ENCODE measurements around the gene KRT79.

KRT79 gene

DNA sequence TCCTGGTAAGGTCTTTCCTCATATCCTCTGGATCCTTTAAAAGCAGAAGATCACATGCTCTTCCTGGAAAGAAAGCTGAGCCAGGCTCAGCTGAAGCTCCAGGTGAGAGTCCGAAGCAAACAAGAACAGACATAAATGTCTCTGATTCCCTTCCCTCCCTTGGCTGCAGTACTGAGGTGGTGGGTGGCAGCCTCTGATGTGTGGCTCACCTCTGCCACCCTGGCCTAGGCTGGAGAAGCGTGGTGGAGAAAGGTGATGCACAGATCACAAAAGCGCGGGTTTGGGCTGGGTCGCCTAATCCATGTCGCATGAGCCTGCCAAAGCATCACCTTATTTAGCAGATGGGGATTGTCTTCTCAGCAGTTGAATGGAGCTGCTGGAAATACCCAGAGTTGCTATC lies 54.2 kb downstream of the KRT79 start:
- Mint-ChIP-seq H3K36me3 (ENCODE audit: low read depth) (no peaks in the 10 kb centered on the region), H3K27me3 (ENCODE audit: low read depth) (peaks cover 38% of the 10 kb centered on the region), H3K4me3 (no peak overlapping the region), H3K27ac (no peak overlapping the region), H3K4me1 (no peaks in the 10 kb centered on the region), H3K9me3 (no peaks in the 10 kb centered on the region)
- TF ChIP-seq, protein P1, sequence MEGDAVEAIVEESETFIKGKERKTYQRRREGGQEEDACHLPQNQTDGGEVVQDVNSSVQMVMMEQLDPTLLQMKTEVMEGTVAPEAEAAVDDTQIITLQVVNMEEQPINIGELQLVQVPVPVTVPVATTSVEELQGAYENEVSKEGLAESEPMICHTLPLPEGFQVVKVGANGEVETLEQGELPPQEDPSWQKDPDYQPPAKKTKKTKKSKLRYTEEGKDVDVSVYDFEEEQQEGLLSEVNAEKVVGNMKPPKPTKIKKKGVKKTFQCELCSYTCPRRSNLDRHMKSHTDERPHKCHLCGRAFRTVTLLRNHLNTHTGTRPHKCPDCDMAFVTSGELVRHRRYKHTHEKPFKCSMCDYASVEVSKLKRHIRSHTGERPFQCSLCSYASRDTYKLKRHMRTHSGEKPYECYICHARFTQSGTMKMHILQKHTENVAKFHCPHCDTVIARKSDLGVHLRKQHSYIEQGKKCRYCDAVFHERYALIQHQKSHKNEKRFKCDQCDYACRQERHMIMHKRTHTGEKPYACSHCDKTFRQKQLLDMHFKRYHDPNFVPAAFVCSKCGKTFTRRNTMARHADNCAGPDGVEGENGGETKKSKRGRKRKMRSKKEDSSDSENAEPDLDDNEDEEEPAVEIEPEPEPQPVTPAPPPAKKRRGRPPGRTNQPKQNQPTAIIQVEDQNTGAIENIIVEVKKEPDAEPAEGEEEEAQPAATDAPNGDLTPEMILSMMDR (IDR thresholded peaks at IDR 0.05; ENCODE audit: unreplicated experiment in 3 of 3): no peak

DNA sequence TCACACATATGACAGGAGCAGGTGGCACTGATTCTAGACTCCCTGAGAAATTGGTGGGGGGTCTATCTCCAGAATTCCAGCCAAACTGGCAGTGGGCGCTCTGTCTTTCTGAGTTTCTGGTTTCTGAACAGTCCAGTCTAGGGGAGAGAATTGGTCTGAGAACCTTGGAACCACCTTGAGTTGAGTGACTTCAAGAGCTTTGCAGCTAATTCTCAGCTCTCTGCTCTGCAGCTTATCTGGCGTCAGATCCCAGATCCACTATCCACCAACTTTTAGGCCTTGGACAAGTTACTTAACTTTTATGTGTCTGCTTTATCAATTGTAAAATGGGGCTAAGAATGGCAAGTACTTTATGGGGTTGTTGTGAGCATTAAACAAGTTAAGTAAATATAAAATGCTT lies 55.3 kb downstream of the KRT79 start:
- Mint-ChIP-seq H3K27me3 (ENCODE audit: low read depth) (peaks cover 33% of the 10 kb centered on the region), H3K27ac (no peak overlapping the region), H3K9me3 (no peaks in the 10 kb centered on the region), H3K4me1 (no peaks in the 10 kb centered on the region), H3K4me3 (no peak overlapping the region), H3K36me3 (ENCODE audit: low read depth) (no peaks in the 10 kb centered on the region)
- TF ChIP-seq, protein P1 (IDR thresholded peaks at IDR 0.05; ENCODE audit: unreplicated experiment in 3 of 3): no peak

GRCh38 chr12:52777566-52777965 lies 56.5 kb downstream of the KRT79 start:
- H3K4me1 Mint-ChIP-seq: no peaks in the 10 kb centered on the region
- H3K36me3 Mint-ChIP-seq (ENCODE audit: low read depth): no peaks in the 10 kb centered on the region
- no peak overlapping the region for H3K4me3 Mint-ChIP-seq
- TF ChIP-seq, protein P1 (IDR thresholded peaks at IDR 0.05; ENCODE audit: unreplicated experiment in 3 of 3): no peak
- peaks cover 37% of the 10 kb centered on the region for H3K27me3 Mint-ChIP-seq (ENCODE audit: low read depth)
- no peak overlapping the region for H3K27ac Mint-ChIP-seq
- H3K9me3 Mint-ChIP-seq: no peaks in the 10 kb centered on the region

- Mint-ChIP-seq H3K27me3 (ENCODE audit: low read depth) (peaks cover 35% of the 10 kb centered on the region), H3K4me1 (no peaks in the 10 kb centered on the region), H3K9me3 (no peaks in the 10 kb centered on the region), H3K27ac (no peak within 1 kb of the TSS), H3K36me3 (ENCODE audit: low read depth) (no peaks in the 10 kb centered on the region), H3K4me3 (no peak within 1 kb of the TSS)
- TF ChIP-seq, protein P1 (IDR thresholded peaks at IDR 0.05; ENCODE audit: unreplicated experiment in 3 of 3): no peak
Observed at GRCh38 chr12:52776913-52777395, 57.2 kb downstream of the KRT79 start, which contains the start of gene KRT76. Gene KRT76, minus strand, starts transcription at chr12:52777345. Its CDS starts 54 bp downstream, at chr12:52777291.

GRCh38 chr12:52776435-52776834 lies 57.7 kb downstream of the KRT79 start:
- Mint-ChIP-seq H3K27me3 (ENCODE audit: low read depth) (peaks cover 35% of the 10 kb centered on the region), H3K27ac (no peak overlapping the region), H3K36me3 (ENCODE audit: low read depth) (no peaks in the 10 kb centered on the region), H3K4me3 (no peak overlapping the region), H3K4me1 (no peaks in the 10 kb centered on the region), H3K9me3 (no peaks in the 10 kb centered on the region)
- TF ChIP-seq, protein P1 (IDR thresholded peaks at IDR 0.05; ENCODE audit: unreplicated experiment in 3 of 3): no peak

GRCh38 chr12:52774629-52775250 lies 59.4 kb downstream of the KRT79 start:
- no peak overlapping the region for H3K4me3 Mint-ChIP-seq
- peaks cover 32% of the 10 kb centered on the region for H3K27me3 Mint-ChIP-seq (ENCODE audit: low read depth)
- H3K4me1 Mint-ChIP-seq: no peaks in the 10 kb centered on the region
- no peaks in the 10 kb centered on the region for H3K36me3 Mint-ChIP-seq (ENCODE audit: low read depth)
- peaks cover 2% of the 10 kb centered on the region for H3K9me3 Mint-ChIP-seq
- no peak overlapping the region for H3K27ac Mint-ChIP-seq
- TF ChIP-seq, protein P1 (IDR thresholded peaks at IDR 0.05; ENCODE audit: unreplicated experiment in 3 of 3): no peak

Measured in nephron (organoid).